GM12864 (cell line): ENCODE data around the gene PAX7.

Experiments used
- DNase-seq: peaks from one replicate; pipeline ENCODE4 v3.0.0-alpha.2; 2011; ENCODE audit warnings: low read depth
- H3K4me3 ChIP-seq: 2 replicates; pipeline ENCODE4 v1.5.1; 2011; ENCODE audit warnings: mild to moderate bottlenecking, low read depth, low read length, control low read depth
- TF ChIP-seq, protein P1 (sequence below): IDR thresholded peaks from 2 replicates; pipeline ENCODE4 v1.5.1; 2011; ENCODE audit warnings: low read depth, mild to moderate bottlenecking, moderate library complexity, low read length, control low read depth, inconsistent platforms; ENCODE audit errors: missing control alignments

Gene PAX7

DNA sequence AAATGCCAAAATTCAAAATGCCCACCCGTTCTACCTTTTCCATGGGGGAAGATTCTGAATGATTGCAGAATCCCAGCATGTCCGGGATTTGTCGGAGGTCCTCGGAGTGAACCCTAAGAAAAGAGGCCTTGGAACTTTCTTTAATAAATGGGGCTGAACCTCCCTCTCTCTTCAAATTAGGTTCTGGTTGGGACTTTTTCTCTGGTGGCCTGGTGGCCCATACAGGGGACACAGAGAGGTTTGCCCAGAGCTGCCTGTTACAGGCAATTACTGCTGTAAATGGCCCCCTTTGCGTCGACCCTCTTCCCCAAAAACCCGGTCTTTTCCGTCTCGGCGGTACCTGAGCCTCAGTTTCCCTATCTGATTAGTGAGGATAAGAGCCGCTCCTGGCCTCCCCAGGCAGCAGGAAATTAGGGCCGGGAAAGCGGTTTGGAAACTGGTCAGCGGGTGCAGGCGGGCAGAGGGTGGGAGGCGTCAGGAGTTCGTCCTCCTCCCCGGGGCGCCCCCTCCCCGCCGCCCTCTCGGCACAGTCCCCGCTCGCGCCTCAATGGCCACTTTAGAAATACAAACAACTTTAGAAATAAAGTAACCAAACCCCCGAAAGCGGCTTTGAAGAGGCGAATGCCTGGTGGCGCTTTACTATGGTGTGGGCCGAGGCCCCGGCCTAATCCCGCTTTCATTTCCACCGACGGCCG is 15.6 kb downstream of the PAX7 start:
- no peak overlapping the region for H3K4me3 ChIP-seq
- TF ChIP-seq, protein P1, sequence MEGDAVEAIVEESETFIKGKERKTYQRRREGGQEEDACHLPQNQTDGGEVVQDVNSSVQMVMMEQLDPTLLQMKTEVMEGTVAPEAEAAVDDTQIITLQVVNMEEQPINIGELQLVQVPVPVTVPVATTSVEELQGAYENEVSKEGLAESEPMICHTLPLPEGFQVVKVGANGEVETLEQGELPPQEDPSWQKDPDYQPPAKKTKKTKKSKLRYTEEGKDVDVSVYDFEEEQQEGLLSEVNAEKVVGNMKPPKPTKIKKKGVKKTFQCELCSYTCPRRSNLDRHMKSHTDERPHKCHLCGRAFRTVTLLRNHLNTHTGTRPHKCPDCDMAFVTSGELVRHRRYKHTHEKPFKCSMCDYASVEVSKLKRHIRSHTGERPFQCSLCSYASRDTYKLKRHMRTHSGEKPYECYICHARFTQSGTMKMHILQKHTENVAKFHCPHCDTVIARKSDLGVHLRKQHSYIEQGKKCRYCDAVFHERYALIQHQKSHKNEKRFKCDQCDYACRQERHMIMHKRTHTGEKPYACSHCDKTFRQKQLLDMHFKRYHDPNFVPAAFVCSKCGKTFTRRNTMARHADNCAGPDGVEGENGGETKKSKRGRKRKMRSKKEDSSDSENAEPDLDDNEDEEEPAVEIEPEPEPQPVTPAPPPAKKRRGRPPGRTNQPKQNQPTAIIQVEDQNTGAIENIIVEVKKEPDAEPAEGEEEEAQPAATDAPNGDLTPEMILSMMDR: no peak
- DNase-seq: no peak

DNA sequence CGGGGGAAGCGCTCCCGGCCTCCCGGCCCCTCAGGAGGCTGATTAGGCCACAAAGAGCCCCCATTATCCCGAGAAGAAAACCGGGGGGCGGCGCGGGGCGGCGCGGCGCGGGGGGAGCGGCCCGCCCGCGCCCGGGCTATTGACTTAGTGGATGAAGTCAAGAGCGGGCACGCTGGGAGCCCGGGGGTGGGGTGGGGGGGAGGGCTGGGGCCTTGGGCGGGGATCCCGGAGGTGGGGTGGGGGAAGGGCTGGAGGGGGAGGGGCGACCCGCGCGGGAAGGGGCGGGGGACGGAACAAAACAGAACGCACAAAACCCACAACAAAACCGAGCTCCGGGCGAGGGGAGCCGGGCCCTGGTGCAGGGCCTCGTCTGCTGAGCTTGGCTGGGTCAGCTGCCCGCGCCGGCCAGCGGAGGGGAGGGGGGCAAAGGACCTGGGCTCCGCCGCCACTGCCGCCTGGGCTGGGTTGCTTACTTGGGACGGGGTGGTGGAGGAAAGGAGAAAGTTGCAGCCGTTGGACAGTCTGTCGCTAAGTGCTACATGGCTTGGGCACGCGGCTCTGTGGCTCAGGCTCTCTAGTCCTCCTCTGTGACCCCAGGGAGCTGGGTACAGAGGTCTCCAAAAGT is 16.3 kb downstream of the PAX7 start:
- H3K4me3 ChIP-seq: no peak overlapping the region
- no peak for DNase-seq
- TF ChIP-seq, protein P1: no peak

DNA sequence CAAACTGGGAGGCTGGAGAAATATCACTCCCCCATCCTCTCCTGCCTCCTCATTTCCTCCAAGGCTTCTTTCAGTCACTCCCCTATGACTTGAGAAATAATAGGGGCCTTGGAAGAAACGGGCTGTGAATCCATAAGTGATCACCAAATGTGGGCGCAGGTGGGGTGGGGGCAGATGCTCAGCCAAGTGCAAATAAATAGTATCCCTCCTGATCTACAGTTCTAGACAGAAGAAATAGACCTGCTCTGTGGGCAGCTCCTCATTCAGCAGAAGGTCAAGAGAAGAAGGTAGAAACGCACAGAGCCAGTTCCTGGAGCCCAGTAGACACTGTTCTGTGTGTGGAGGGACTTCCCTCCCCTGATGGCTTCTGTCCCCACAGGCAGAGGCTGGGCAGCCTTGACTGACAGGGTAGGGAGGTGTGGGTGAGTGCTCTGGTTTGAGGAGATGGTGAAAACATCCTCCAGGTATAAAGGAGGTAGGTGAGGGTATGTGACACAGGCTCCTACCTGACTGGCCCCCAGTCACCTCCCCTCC is 17.1 kb downstream of the PAX7 start:
- no peak for DNase-seq
- TF ChIP-seq, protein P1: no peak
- H3K4me3 ChIP-seq: no peak overlapping the region

DNA sequence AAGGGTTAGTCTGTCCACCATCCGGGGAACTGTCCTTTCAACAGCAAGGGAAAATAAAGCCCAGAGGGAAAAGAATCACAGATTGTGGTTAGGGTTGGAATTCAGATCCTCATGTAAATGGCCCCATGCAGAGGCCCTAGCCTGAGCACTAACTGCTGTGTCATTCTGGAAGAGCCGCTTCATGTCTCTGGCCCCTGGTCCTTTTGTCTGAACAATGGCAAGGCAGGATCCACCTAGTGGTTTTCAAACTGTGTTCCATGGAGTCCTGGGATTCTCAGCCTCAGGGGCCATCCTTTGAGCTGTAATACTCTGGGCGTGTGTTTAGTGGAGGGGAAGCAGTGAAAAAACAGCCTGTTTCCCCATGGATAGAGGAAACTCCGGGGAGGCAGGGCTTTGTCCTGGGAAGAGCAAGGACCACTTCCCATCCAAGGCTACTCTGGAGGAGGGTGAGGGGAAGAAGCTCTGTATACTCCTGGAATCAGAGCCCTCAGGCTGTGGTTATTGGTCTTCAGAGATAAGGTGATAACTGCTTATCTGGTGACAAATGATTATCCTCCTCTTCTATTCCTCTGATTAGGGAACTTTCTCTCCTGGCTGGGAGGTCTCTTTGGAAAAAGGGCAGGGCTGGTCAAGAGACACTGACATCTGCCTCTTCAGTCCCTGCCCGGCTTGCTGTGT is 19.2 kb downstream of the PAX7 start:
- TF ChIP-seq, protein P1: no peak
- H3K4me3 ChIP-seq: no peak overlapping the region
- DNase-seq: no peak

DNA sequence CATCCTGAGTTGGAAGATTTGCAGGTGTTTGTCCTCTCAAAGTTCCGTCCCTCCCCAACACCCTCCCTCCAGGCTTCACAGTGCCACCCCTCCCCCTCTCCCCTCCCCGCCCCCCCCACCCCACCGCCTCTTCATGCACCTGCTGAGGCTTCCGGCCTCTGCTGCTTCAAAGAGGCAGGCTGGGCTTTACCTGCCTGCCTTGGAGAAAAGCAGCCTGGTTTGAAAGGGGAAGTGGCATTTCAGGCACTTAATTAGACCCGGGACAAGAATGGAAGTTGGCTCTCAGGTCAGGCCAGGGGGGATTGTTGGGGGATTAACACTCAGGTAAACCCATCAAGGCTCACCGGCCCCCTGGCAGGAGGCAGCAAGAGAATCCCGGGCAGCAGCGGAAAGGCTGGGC is 21.1 kb downstream of the PAX7 start:
- H3K4me3 ChIP-seq: no peak overlapping the region
- DNase-seq: no peak
- TF ChIP-seq, protein P1: no peak

DNA sequence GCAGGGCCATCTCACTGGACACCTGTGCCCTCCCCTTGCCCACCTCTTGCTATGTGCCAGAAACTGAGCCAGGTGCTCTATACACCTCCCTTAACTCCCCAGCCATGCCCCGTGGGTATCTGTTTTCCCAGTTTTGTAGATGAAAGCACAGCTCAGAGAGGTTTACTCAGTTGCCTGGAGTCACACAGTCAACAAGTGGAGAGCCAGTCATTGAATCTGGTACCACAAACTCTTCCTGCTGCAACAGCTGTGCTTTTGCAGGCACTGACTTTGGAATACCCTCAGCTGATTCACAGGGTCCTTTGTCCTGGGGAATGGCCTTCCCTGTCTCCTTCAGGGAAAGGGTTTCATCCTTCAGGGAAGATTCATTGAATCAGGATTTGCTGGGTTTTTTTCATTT is 22.1 kb downstream of the PAX7 start:
- H3K4me3 ChIP-seq: no peak overlapping the region
- no peak for DNase-seq
- TF ChIP-seq, protein P1: no peak
